Measurements from ENCODE around the gene C6orf120. TPM values are rescaled to one million over a fixed set of nuclear protein-coding genes. Genes with fewer than 3 reads are reported as not detected.

C6orf120 gene
- total RNA-seq, 1 experiment from 2014 or later: 20.6 TPM

Other genes starting within 250 kb of the C6orf120 start
- 60.6 TPM for gene WDR27, start 97 bp upstream of the C6orf120 start, total RNA-seq (2021; ENCODE audit: unreplicated experiment)
- gene PHF10, start 22.4 kb downstream of the C6orf120 start, total RNA-seq (2021; ENCODE audit: unreplicated experiment): 45.5 TPM
- gene DYNLT2, start 49.4 kb downstream of the C6orf120 start, total RNA-seq (2021; ENCODE audit: unreplicated experiment): 1.5 TPM
- gene ERMARD, start 49.5 kb downstream of the C6orf120 start, total RNA-seq (2021; ENCODE audit: unreplicated experiment): 24.7 TPM